GM12878 (cell line): ENCODE results near the gene CHSY3.

Experiments
- CEBPB ChIP-seq, 2 experiments: fragments of 150-350 bp in 1 of 2; IDR thresholded peaks; 2 replicates each; pipeline ENCODE4 v1.6.1; 2012 to 2014; ENCODE audit warnings: low read depth in 2 of 2, low read length in 2 of 2, borderline replicate concordance in 1 of 2, inconsistent platforms in 1 of 2
- CREB1 ChIP-seq: IDR thresholded peaks from 2 replicates; pipeline ENCODE4 v1.6.1; 2012; ENCODE audit warnings: low read depth, mild to moderate bottlenecking, inconsistent platforms
- ESRRA ChIP-seq: IDR thresholded peaks from 2 replicates; pipeline ENCODE4 v1.6.1; 2012; ENCODE audit warnings: mild to moderate bottlenecking, low read length, improper control_type of control experiment
- EZH2 ChIP-seq: IDR thresholded peaks from 2 replicates; pipeline ENCODE4 v1.6.1; 2012; ENCODE audit warnings: low read depth, mild to moderate bottlenecking, control low read depth, inconsistent platforms, low read length, borderline replicate concordance; ENCODE audit not compliant: control insufficient read depth
- GATAD2B ChIP-seq: fragments of 450-650 bp; conservative IDR thresholded peaks from 2 replicates; pipeline ENCODE4 v1.6.1; 2017; ENCODE audit warnings: low read depth, mild to moderate bottlenecking, moderate library complexity
- IRF4 ChIP-seq: IDR thresholded peaks from 2 replicates; pipeline ENCODE4 v1.6.1; 2011; ENCODE audit warnings: low read depth, low read length
- KDM1A ChIP-seq: fragments of 200-600 bp; sonication (generic); IDR thresholded peaks from 2 replicates; pipeline ENCODE4 v1.6.1; 2016; ENCODE audit warnings: borderline replicate concordance
- NBN ChIP-seq: fragments of 450-650 bp; IDR thresholded peaks from 2 replicates; pipeline ENCODE4 v1.6.1; 2016
- NFIC ChIP-seq: IDR thresholded peaks from 2 replicates; pipeline ENCODE4 v1.6.1; 2012; ENCODE audit warnings: low read depth, mild to moderate bottlenecking, inconsistent platforms, low read length, moderate library complexity
- PML ChIP-seq: IDR thresholded peaks from 2 replicates; pipeline ENCODE4 v1.6.1; 2012; ENCODE audit warnings: low read length, inconsistent platforms
- TF ChIP-seq, protein P1 (sequence below), 3 experiments: IDR thresholded peaks in 2 of 3; conservative IDR thresholded peaks in 1 of 3; 2 replicates each; pipeline ENCODE4 v1.5.1; 2011; ENCODE audit warnings: low read depth in 3 of 3, low read length in 3 of 3, mild to moderate bottlenecking in 3 of 3, control low read depth in 2 of 3, moderate library complexity in 2 of 3, inconsistent platforms in 1 of 3, mixed read lengths in 1 of 3; ENCODE audit not compliant: control insufficient read depth in 2 of 3, insufficient read depth in 1 of 3; ENCODE audit errors: extremely low read depth in 1 of 3

DNA sequence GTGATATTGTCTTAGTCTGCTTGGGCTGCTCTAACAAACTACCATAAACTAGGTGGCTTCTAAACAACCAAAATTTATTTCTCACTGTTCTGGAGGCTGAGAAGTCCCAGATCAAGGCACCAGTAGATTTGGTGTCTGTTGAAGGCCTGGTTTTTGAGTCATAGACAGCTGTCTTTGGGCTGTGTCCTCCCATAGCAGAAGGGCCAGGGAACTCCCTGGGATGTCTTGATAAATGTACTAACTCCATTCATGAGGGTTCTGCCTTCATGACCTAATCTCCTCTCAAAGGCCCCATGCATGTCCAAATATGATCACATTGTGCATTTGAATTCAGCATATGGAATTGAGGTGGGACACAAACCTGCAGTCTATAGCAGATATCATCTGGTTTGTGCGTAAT is 121.2 kb downstream of the CHSY3 start:
- TF ChIP-seq NBN (no peak), CREB1 (no peak), NFIC (no peak), CEBPB (IDR thresholded peaks at IDR 0.05; ENCODE audit: borderline replicate concordance in 1 of 2, low read depth in 2 of 2, low read length in 2 of 2) (no peak), IRF4 (no peak), KDM1A (no peak), ESRRA (no peak), GATAD2B (no peak), EZH2 (no peak), PML (no peak)
- TF ChIP-seq, protein P1, sequence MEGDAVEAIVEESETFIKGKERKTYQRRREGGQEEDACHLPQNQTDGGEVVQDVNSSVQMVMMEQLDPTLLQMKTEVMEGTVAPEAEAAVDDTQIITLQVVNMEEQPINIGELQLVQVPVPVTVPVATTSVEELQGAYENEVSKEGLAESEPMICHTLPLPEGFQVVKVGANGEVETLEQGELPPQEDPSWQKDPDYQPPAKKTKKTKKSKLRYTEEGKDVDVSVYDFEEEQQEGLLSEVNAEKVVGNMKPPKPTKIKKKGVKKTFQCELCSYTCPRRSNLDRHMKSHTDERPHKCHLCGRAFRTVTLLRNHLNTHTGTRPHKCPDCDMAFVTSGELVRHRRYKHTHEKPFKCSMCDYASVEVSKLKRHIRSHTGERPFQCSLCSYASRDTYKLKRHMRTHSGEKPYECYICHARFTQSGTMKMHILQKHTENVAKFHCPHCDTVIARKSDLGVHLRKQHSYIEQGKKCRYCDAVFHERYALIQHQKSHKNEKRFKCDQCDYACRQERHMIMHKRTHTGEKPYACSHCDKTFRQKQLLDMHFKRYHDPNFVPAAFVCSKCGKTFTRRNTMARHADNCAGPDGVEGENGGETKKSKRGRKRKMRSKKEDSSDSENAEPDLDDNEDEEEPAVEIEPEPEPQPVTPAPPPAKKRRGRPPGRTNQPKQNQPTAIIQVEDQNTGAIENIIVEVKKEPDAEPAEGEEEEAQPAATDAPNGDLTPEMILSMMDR (IDR thresholded peaks at IDR 0.05 in 2 of 3, conservative IDR thresholded peaks at IDR 0.05 in 1 of 3; ENCODE audit: control insufficient read depth in 2 of 3, extremely low read depth in 1 of 3, insufficient read depth in 1 of 3, low read depth in 3 of 3, low read length in 3 of 3), result no peak
